SK-N-MC (cell line): ENCODE results near the gene PDCD1.

Experiments used
- EZH2 ChIP-seq: fragments of 200-600 bp; sonication (generic); IDR thresholded peaks from one replicate; pipeline ENCODE4 v1.6.1; 2017; ENCODE audit warnings: antibody characterized with exemption
- POLR2AphosphoS5 ChIP-seq: IDR thresholded peaks from 2 replicates; pipeline ENCODE4 v1.6.1; 2012; ENCODE audit warnings: mild to moderate bottlenecking, low read depth, low read length, borderline replicate concordance

- TF ChIP-seq EZH2 (no peak), POLR2AphosphoS5 (no peak)
Observed at GRCh38 chr2:241841181-241842066, 17.3 kb downstream of the PDCD1 start.
